ENCODE measurements around the gene CSNK1G1. TPM values are rescaled to one million over a fixed set of nuclear protein-coding genes. Genes with fewer than 3 reads are reported as not detected.

CSNK1G1 gene
- total and polyA plus RNA-seq, 2 of the 8 experiments (the other 6 are each of a cell fraction or from before 2014, with no cell fraction given) = 6.0 to 12.9 TPM

- no peak for TF ChIP-seq CHD7 (IDR thresholded peaks at IDR 0.05; ENCODE audit: insufficient replicate concordance, low read length)
- no peak for TF ChIP-seq PHF8 (conservative IDR thresholded peaks at IDR 0.05; ENCODE audit: low read depth, low read length)
- TF ChIP-seq E2F6 (IDR thresholded peaks at IDR 0.05) = no peak
- no peak for TF ChIP-seq USF2 (IDR thresholded peaks at IDR 0.05; ENCODE audit: low read length)
Observed at GRCh38 chr15:64396789-64397188, 40.8 kb upstream of the CSNK1G1 start (continued).
